ENCODE data around the gene CDH4. TPM values are rescaled to one million over a fixed set of nuclear protein-coding genes. Genes with fewer than 3 reads are reported as not detected.

Gene CDH4
- total and polyA plus RNA-seq, 9 donors: 0.12 to 4.4 (median 0.36) TPM

- Histone ChIP-seq H3K36me3 (no peaks in the 10 kb centered on the region), H3K27ac (no peak overlapping the region), H3K27me3 (no peaks in the 10 kb centered on the region), H3K4me3 (no peak overlapping the region), H3K9me3 (no peaks in the 10 kb centered on the region), H3K4me1 (ENCODE audit: insufficient read depth) (no peaks in the 10 kb centered on the region)
- TF ChIP-seq POLR2A (IDR thresholded peaks at IDR 0.05) (no peak), EP300 (IDR thresholded peaks at IDR 0.05) (no peak), CTCF (IDR thresholded peaks at IDR 0.05) (no peak)
- no peak for DNase-seq
- intact Hi-C loops (cut with DNase I): no loop called here
- WGBS, 3 donors: 64 to 79% (median 65%) methylated on average over 6 of the region's 6 CpGs
Measured at GRCh38 chr20:61749406-61750075, 497.5 kb downstream of the CDH4 start.

- Histone ChIP-seq H3K9me3 (no peaks in the 10 kb centered on the region), H3K36me3 (no peaks in the 10 kb centered on the region), H3K27ac (no peak overlapping the region), H3K4me1 (ENCODE audit: insufficient read depth) (no peaks in the 10 kb centered on the region), H3K4me3 (no peak overlapping the region), H3K27me3 (no peaks in the 10 kb centered on the region)
- TF ChIP-seq CTCF (IDR thresholded peaks at IDR 0.05) (no peak), EP300 (IDR thresholded peaks at IDR 0.05) (no peak), POLR2A (IDR thresholded peaks at IDR 0.05) (no peak)
- intact Hi-C loops (cut with DNase I): no loop called here
- no peak for DNase-seq
- WGBS, 3 donors: 56 to 74% (median 70%) methylated on average over 1 of the region's 1 CpG
Measured at GRCh38 chr20:61750093-61750492, 498.0 kb downstream of the CDH4 start.

GRCh38 chr20:61752576-61752975 is 500.5 kb downstream of the CDH4 start:
- Histone ChIP-seq H3K4me3 (no peak overlapping the region), H3K9me3 (no peaks in the 10 kb centered on the region), H3K27ac (no peak overlapping the region), H3K27me3 (no peaks in the 10 kb centered on the region), H3K4me1 (ENCODE audit: insufficient read depth) (no peaks in the 10 kb centered on the region), H3K36me3 (no peaks in the 10 kb centered on the region)
- TF ChIP-seq CTCF (IDR thresholded peaks at IDR 0.05) (no peak), EP300 (IDR thresholded peaks at IDR 0.05) (no peak), POLR2A (IDR thresholded peaks at IDR 0.05) (no peak)
- DNase-seq: no peak
- intact Hi-C loops (cut with DNase I): no loop called here
- 89 to 94% (median 92%) methylated on average over 8 of the region's 8 CpGs for WGBS, 3 donors

- no peak for TF ChIP-seq EP300 (IDR thresholded peaks at IDR 0.05)
- H3K4me1 ChIP-seq (ENCODE audit: insufficient read depth): no peaks in the 10 kb centered on the region
- no peaks in the 10 kb centered on the region for H3K9me3 ChIP-seq
- no peaks in the 10 kb centered on the region for H3K36me3 ChIP-seq
- DNase-seq: no peak
- H3K27me3 ChIP-seq: no peaks in the 10 kb centered on the region
- intact Hi-C loops (cut with DNase I): no loop called here
- no peak overlapping the region for H3K27ac ChIP-seq
- no peak overlapping the region for H3K4me3 ChIP-seq
- 51 to 57% (median 53%) methylated on average over 12 of the region's 12 CpGs for WGBS, 3 donors
Measured at GRCh38 chr20:61753316-61753942, 501.4 kb downstream of the CDH4 start.

Measured in ovary (tissue), 9 donors.